ENCODE results near the gene TBXA2R.

TBXA2R gene

GRCh38 chr19:3556978-3557460 is 49.7 kb downstream of the TBXA2R start:
- in situ Hi-C loops (cut with MboI; ENCODE audit: low sequenced_read_pairs): no loop called here

- in situ Hi-C loops (cut with MboI; ENCODE audit: low sequenced_read_pairs): no loop called here
Observed at GRCh38 chr19:3556423-3556977, 50.2 kb downstream of the TBXA2R start.

DNA sequence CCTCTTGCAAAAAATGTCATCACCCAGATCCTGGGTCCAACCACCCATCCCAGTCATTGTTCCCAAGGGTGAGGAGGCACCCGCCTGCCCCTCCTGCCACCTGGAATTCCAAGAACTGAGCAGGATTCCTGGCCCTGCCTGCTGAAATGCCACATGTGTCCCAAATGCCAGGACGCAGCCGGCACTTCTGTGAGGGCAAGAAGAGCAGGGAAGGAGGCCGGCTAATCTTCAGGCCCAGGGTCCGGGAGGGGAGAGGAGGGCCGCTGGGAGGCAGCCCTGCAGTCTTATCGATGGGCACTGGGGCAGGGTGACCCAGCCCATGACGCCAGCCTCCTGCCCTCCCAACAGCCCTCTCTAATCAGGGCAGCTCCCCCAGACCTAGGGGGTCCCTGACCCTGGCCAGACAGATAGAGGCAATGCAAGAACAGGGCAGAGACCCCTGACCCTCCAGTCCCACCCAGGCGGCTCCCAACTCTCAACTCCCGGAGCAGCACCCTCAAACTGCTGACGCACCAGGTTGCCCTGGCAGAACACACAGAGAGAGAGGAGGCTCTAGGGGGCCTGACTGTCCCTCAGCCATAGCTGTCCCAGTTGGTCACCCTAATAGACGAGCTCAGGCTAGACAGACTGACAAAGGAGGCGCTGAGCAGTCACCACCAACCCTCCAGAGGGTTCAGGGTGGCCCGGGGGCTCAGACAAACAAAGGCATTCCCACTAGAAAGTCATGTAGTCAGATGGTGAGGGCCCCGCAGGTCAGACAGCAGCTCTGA is 50.8 kb downstream of the TBXA2R start:
- in situ Hi-C loops (cut with MboI; ENCODE audit: low sequenced_read_pairs): no loop called here

DNA sequence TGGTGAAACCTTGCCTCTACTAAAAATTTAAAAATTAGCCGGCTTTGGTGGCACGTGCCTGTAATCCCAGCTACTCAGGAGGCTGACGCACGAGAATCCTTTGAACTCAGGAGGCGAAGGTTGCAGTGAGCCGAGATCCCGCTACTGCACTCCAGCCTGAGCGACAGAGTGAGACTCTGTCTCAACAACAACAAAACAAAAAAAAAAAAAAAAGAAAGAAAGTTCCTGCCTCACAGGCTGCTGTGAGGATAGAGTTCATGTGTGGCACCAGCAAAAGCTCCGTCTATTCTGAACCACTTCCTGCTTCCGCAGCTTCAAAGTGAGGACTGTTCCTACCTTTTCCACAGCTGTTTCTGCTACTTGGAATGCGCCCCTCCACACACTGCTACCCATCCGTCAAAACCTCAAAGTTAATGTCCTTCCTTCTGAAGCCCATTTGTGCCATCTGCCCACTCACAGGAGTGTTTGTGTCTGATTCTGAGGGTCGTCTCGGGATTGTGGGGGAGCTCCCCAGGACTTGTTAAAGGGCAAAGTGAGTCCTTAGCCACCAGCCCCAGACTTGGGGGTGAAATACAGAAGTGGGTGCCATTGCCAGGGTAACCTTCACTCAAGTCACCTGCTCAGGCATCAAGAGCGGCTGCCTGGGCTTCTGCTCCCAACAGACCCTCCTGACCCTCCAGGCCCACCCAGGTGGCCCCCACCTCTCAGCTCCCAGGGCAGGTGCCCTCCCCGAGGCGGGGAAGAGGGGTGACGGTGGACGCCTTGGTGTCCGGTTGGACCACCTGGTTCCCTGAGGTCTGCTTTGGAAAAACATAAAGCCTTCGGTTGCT is 52.2 kb downstream of the TBXA2R start:
- in situ Hi-C loops (cut with MboI; ENCODE audit: low sequenced_read_pairs): no loop called here

DNA sequence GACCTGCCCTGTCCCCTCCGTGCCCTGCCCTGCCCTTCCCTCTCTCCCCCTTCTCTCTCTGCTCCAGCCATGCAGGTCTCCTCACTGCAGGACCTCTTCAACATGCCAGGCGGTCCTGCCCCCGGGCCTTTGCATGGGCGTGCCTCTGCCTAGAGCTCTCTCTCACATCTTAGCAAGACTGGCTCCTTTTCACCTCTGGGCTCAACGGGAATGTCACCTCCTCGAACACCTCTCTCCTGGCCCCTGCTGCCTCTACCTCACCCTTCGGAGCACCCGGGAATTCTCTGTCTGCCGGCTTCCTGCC is 54.9 kb downstream of the TBXA2R start:
- in situ Hi-C loops (cut with MboI; ENCODE audit: low sequenced_read_pairs): no loop called here

- in situ Hi-C loops (cut with MboI; ENCODE audit: low sequenced_read_pairs): no loop called here
Observed at GRCh38 chr19:3550947-3551791, 55.5 kb downstream of the TBXA2R start.

DNA sequence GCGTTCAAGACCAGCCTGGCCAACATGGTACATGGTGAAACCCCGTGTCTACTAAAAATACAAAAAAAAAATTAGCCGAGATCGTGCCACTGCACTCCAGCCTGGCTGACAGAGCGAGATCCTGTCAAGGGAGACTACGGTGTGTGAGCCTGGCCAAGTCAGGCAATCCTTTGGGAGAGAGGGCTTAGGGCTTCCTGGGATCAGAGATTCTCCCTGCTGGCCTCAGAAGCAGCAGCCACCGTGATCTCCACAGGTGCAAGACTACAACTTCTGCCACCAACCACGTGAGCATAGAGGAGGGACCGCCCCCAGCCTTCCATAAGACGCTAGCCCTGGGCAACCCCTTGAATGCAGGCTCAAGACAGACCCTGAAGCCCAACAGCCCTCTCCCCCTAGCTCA is 56.9 kb downstream of the TBXA2R start:
- in situ Hi-C loops (cut with MboI; ENCODE audit: low sequenced_read_pairs): no loop called here

GRCh38 chr19:3548606-3549005 is 58.1 kb downstream of the TBXA2R start:
- in situ Hi-C loops (cut with MboI; ENCODE audit: low sequenced_read_pairs): no loop called here

DNA sequence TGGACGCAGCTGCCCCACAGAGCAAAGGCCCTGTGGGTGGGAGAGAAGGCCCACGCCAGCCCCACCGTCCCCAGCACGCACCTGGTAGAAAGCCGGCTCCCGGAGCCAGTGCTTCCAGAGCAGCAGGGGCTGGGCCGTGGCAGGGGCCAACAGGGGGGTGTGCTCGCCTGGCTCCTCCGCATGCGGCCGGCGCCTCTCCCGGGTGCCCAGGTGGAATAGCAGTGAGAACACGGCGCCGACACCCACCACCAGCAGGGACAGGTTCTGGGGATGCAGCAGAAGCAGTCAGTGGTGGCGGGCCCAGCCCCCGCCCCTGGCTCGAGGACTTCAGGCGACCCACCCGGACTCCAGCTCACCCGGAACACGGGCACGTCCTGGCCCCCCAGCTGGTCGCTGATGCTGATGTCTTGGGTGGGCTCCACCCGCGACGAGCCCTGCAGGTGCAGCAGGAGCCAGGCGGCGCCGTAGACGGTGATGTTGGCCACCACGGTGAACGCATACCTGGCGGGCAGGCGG is 58.9 kb downstream of the TBXA2R start:
- in situ Hi-C loops (cut with MboI; ENCODE audit: low sequenced_read_pairs): no loop called here

- in situ Hi-C loops (cut with MboI; ENCODE audit: low sequenced_read_pairs): no loop called here
Observed at GRCh38 chr19:3547301-3547731, 59.4 kb downstream of the TBXA2R start.

- in situ Hi-C loops (cut with MboI; ENCODE audit: low sequenced_read_pairs): no loop called here
Observed at GRCh38 chr19:3546119-3546518, 60.6 kb downstream of the TBXA2R start.

DNA sequence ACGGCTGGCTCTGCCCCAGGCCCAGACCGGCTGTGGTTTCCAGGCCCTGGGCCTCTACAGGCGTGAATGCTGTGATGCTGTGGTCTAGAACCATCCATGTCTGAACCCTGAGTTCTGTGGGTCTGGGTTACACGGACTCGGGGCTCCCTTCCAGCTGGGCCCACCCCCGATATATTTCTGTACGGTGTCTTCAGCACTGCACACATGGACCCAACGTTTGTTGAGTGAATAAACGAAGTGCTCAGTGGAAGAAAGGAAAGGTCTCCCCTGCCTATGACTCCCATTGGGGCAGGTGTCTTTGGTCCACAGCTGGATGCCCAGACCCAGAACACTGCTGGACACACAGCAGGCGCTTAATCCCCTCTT is 61.0 kb downstream of the TBXA2R start:
- in situ Hi-C loops (cut with MboI; ENCODE audit: low sequenced_read_pairs): no loop called here

- in situ Hi-C loops (cut with MboI; ENCODE audit: low sequenced_read_pairs): no loop called here
Observed at GRCh38 chr19:3544742-3545668, 61.7 kb downstream of the TBXA2R start.

All from hTERT RPE-1 (cell line).